Measurements from ENCODE around the gene ZFAND2A.

- TF ChIP-seq CTCF (IDR thresholded peaks at IDR 0.05) (no peak), POLR2AphosphoS5 (IDR thresholded peaks at IDR 0.05) (no peak)
Measured at GRCh38 chr7:1187127-1187526, 27.1 kb upstream of the ZFAND2A start.

Data from suprapubic skin (tissue), 3 donors.